Measurements from ENCODE around the gene IRAK1.

- TF ChIP-seq POLR2A (IDR thresholded peaks at IDR 0.05) (no peak), EP300 (IDR thresholded peaks at IDR 0.05) (no peak)
Observed at GRCh38 chrX:154046031-154046781, 26.5 kb upstream of the IRAK1 start.

Measured in gastroesophageal sphincter (tissue), 2 donors.